Small intestine (tissue), 7 donors: Measurements from ENCODE around the gene VSIG10. TPM values are rescaled to one million over a fixed set of nuclear protein-coding genes. Genes with fewer than 3 reads are reported as not detected.
"Not testable (repeated sequence)": the region's sequence is repeated elsewhere in the genome, so short reads cannot be mapped to it uniquely, and the experiment has no call there.

Source experiments
- DNase-seq, 2 donors: peaks; one replicate each; pipeline versions ENCODE4 v3.0.0 to v3.0.0-alpha.2; 2013
- FAIRE-seq: peaks from 2 replicates; lab custom pipeline; 2012; peaks lifted over from hg19 to GRCh38; lab: Jason Lieb, UNC
- H3K27ac ChIP-seq, 3 donors: one replicate each; pipeline ENCODE4 v1.5.1; 2013; ENCODE audit warnings: low read length in 2 of 3, mild to moderate bottlenecking in 2 of 3, control low read depth in 1 of 3, inconsistent platforms in 1 of 3, low read depth in 1 of 3, moderate library complexity in 1 of 3
- H3K27me3 ChIP-seq, 3 donors: one replicate each; pipeline ENCODE4 v1.6.1; 2013; ENCODE audit warnings: low read length in 3 of 3, inconsistent platforms in 1 of 3; ENCODE audit not compliant: control insufficient read depth in 3 of 3, insufficient read depth in 3 of 3
- H3K36me3 ChIP-seq, 3 donors: one replicate each; pipeline ENCODE4 v1.6.1; 2013; ENCODE audit warnings: low read length in 3 of 3, inconsistent platforms in 1 of 3, low read depth in 1 of 3, mild to moderate bottlenecking in 1 of 3, moderate library complexity in 1 of 3; ENCODE audit not compliant: control insufficient read depth in 3 of 3, insufficient read depth in 2 of 3
- H3K4me1 ChIP-seq, 3 donors: one replicate each; pipeline ENCODE4 v1.6.1; 2013; ENCODE audit warnings: low read length in 2 of 3, inconsistent platforms in 1 of 3, low read depth in 1 of 3, mild to moderate bottlenecking in 1 of 3, moderate library complexity in 1 of 3; ENCODE audit not compliant: control insufficient read depth in 3 of 3, insufficient read depth in 2 of 3
- H3K4me3 ChIP-seq, 3 donors: one replicate each; pipeline ENCODE4 v1.5.1; 2013; ENCODE audit warnings: low read length in 3 of 3, control low read depth in 1 of 3, inconsistent platforms in 1 of 3, low read depth in 1 of 3, mild to moderate bottlenecking in 1 of 3, moderate library complexity in 1 of 3
- H3K9me3 ChIP-seq, 2 donors: one replicate each; pipeline ENCODE4 v1.6.1; 2013; ENCODE audit warnings: low read depth in 1 of 2, low read length in 1 of 2; ENCODE audit not compliant: control insufficient read depth in 2 of 2, insufficient read depth in 1 of 2
- WGBS, 3 donors: extraction: QIAGEN DNeasy Blood & Tissue Kit; methylation state at CpG; one replicate each; pipeline ENCODE4 v1.1.7; 2013; 5-methylcytosine and 5-hydroxymethylcytosine counted together
- polyA plus RNA-seq, 4 donors: library from polyadenylated mRNA; stranded (reverse) in 3 of 4; unstranded in 1 of 4; fragments of 200-250 nt in 3 of 4; fragments of 120-200 nt in 1 of 4; gene quantifications; one replicate each; pipeline versions ENCODE4 v1.2.1 to v1.2.3, GENCODE V29; 2013
- donor health status: healthy with polysubstance abuse.
- donor health status: control.
- donor health status: control.
- donor health status: Bipolar disorder and iron deficiency.
- donor health status: healthy.

Gene VSIG10
- polyA plus RNA-seq, 4 donors: 30.6 to 89.7 (median 39.2) TPM

DNA sequence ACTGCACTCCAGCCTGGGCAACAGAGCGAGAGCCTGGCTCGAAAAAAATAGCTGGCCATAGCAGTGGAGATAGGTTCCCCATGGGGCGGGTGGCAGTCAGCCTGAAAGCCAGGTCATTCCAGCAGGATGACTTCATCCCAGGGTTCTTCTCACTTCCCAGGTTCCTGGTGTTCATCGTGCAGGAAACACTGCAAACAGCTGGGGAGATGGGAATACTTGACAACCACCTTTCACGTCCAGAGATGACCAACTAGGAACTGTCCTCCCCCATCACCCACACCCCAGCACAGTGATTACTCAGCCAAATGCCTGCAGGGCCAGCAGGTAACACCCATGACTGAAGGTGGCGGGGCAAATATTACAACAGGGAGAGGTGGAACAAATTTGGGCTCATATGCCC, 1.7 kb downstream of the VSIG10 start:
- peak; percentile 7 to 60 for DNase-seq
- Histone ChIP-seq H3K4me1 (peaks cover 0 to 17% (median 3%) of the 10 kb centered on the region in 3 donors), H3K27ac (no peak overlapping the region), H3K36me3 (peaks cover 0 to 2% (median 0%) of the 10 kb centered on the region in 3 donors), H3K4me3 (peak overlapping the region in 1 of 3 donors; percentile 64), H3K27me3 (no peaks in the 10 kb centered on the region), H3K9me3 (no peaks in the 10 kb centered on the region)
- no peak for FAIRE-seq
- 34 to 71% (median 55%) methylated on average over 6 of the region's 6 CpGs for WGBS, 3 donors

DNA sequence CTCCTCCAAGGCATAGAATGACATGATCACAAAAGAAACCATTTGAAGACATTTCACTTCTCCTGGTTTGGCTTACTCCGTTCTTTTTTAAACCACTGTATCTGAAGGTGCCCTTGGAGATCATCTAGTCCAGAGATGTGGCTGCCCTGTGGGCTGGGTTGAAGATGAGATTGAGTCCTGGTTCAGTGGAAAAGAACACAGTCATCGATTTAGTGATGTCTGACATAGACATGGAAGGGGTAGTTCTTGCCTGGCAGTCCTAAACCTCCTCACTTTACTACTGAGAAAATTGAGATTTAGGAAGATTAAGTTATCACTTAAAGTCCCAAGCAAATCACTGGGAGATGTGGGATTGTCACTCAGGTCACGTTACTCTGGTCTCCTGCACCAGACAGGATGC, 2.8 kb downstream of the VSIG10 start:
- 84 to 92% (median 90%) methylated on average over 3 of the region's 3 CpGs for WGBS, 3 donors
- Histone ChIP-seq H3K4me3 (no peak overlapping the region), H3K9me3 (no peaks in the 10 kb centered on the region), H3K27ac (no peak overlapping the region), H3K4me1 (peaks cover 0 to 17% (median 3%) of the 10 kb centered on the region in 3 donors), H3K36me3 (peaks cover 0 to 2% (median 0%) of the 10 kb centered on the region in 3 donors), H3K27me3 (no peaks in the 10 kb centered on the region)
- FAIRE-seq (no peak), DNase-seq (no peak)

DNA sequence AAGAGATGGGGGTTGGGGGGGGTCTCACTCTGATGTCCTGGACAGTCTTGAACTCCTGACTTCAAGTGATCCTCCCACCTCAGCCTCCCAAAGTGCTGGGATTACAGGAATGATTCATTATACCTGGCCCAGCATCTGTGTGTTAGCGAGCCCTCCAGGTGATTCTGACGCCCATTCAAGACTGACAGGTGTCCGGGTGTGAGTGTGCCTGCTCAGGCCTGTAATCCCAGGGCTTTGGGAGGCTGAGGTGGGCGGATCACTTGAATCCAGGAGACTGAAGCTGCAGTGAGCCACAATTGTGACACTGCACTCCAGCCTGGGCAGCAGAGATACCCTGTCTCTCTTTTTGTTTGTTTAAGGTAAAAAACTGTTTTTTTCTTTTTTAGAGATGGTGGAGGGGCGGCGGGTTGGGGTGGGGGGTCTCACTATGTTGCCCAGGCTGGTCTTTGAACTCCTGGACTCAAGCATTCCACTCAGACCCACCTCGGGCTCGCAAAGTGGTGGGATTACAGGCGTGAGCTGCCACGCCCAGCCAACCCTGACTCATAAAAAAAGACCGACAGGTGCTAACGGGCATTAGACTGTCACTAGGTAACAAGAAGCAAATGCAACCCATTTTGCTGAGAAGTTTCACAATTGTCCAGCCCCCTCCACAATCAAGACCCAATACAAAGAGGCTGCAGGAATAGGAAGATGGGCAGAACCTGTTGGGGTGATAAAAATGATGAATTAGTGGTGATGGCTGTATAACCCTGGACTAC, 4.7 kb downstream of the VSIG10 start:
- WGBS, 3 donors: 13 to 61% (median 42%) methylated on average over 11 to 12 of the region's 12 CpGs
- DNase-seq (peak; percentile 60 to 61), FAIRE-seq (no peak)
- H3K36me3 ChIP-seq: peaks cover 0 to 8% (median 1%) of the 10 kb centered on the region in 3 donors
- peaks cover 0 to 17% (median 3%) of the 10 kb centered on the region in 3 donors for H3K4me1 ChIP-seq
- H3K9me3 ChIP-seq: no peaks in the 10 kb centered on the region
- H3K27me3 ChIP-seq: no peaks in the 10 kb centered on the region
- peak overlapping the region in 2 of 3 donors; percentile 21 to 59 for H3K27ac ChIP-seq
- H3K4me3 ChIP-seq: no peak overlapping the region

DNA sequence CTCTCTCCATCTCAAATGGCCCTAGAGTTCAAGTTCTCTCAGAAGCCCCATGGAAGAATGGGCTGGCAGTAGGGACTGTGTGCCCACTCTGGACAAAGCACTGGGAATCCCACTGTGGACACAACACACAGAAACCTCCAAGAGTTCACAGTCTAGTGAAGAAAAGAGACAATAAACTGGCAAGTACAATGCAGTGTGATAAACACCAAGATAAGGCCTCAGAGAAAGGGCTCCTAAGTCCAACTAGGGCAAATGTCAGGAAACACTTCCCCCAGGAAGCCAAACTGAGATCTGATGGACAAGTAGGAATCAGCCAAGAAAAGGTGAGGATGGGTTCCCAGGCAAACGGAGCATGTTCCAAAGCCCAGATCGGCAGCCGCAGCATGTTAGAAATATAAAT, 5.4 kb downstream of the VSIG10 start:
- Histone ChIP-seq H3K9me3 (no peaks in the 10 kb centered on the region), H3K4me3 (no peak overlapping the region), H3K27me3 (no peaks in the 10 kb centered on the region), H3K36me3 (peaks cover 0 to 8% (median 3%) of the 10 kb centered on the region in 3 donors), H3K27ac (no peak overlapping the region), H3K4me1 (peaks cover 0 to 17% (median 3%) of the 10 kb centered on the region in 3 donors)
- WGBS, 3 donors: 24 to 62% (median 53%) methylated on average over 3 of the region's 3 CpGs
- FAIRE-seq: no peak
- DNase-seq: peak; percentile 56 to 82

DNA sequence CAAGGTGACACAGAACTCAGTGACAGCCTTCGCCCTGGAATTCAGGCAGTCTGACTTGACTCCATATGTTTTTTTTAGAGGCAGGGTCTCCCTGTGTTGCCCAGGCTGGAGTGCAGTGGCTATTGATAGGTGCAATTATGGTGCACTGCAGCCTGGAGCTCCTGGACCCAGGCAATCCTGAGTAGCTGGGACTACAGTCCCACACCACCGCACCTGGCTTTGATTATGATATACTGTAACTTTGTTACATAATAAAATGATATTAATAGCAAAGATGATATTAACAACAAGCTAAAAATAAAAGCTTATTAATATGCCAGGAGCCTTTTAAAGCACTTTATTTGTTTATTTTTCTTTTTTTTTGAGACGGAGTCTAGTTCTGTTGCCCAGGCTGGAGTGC, 9.8 kb downstream of the VSIG10 start:
- Histone ChIP-seq H3K27ac (no peak overlapping the region), H3K36me3 (peaks cover 0 to 12% (median 5%) of the 10 kb centered on the region in 3 donors), H3K27me3 (no peaks in the 10 kb centered on the region), H3K4me1 (peaks cover 0 to 14% (median 4%) of the 10 kb centered on the region in 3 donors), H3K4me3 (no peak overlapping the region), H3K9me3 (no peaks in the 10 kb centered on the region)
- WGBS, 3 donors: 86 to 94% (median 94%) methylated on average over 3 of the region's 3 CpGs
- no peak for FAIRE-seq
- DNase-seq: no peak

DNA sequence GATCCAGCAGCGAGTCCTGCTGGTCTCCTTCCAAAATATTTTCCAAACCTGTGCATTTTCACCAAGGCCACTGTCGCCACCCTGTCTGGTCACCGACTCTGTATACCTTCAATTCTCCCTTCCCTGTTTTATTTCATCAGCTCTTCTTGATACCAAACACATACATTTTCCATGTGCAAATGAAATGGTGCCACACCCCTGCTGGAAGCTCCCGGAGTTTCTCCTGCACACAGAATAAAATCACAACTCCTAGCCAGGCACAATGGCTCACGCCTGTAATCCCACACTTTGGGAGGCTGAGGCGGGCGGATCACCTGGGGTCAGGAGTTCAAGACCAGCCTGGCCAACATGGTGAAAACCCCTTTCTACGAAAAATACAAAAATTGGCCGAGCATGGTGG, 14.0 kb downstream of the VSIG10 start:
- Histone ChIP-seq H3K4me1 (peaks cover 0 to 16% (median 1%) of the 10 kb centered on the region in 3 donors), H3K27ac (peak overlapping the region in 1 of 3 donors; percentile 7), H3K27me3 (no peaks in the 10 kb centered on the region), H3K36me3 (peaks cover 0 to 6% (median 5%) of the 10 kb centered on the region in 3 donors), H3K4me3 (no peak overlapping the region), H3K9me3 (no peaks in the 10 kb centered on the region)
- 61 to 81% (median 71%) methylated on average over 9 of the region's 9 CpGs for WGBS, 3 donors
- DNase-seq: peak in 1 of 2 donors; percentile 28
- no peak for FAIRE-seq

DNA sequence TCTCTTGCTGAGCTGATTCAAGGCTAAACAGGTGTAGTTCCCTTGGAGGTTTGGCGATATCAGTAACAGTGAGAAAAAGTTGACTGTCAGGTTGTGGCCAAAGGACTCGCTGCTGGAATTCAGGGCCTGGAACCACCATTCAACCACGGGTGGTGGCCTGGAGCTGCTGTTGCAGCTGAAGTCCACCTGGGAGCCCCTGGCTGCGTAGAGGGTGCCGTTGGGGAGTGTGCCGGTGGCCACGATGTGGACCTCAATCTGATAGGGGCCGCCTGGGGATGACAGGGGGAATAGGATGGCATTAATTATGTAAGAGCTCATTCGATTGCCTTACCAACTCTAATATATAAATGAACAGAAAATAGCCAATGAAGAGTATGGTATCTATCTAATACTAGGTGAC, 21.6 kb downstream of the VSIG10 start:
- Histone ChIP-seq H3K27me3 (no peaks in the 10 kb centered on the region), H3K27ac (no peak overlapping the region), H3K4me1 (no peaks in the 10 kb centered on the region), H3K4me3 (no peak overlapping the region), H3K9me3 (no peaks in the 10 kb centered on the region), H3K36me3 (peaks cover 6 to 26% (median 17%) of the 10 kb centered on the region in 3 donors)
- 88 to 92% (median 88%) methylated on average over 9 of the region's 9 CpGs for WGBS, 3 donors
- FAIRE-seq (no peak), DNase-seq (no peak)

DNA sequence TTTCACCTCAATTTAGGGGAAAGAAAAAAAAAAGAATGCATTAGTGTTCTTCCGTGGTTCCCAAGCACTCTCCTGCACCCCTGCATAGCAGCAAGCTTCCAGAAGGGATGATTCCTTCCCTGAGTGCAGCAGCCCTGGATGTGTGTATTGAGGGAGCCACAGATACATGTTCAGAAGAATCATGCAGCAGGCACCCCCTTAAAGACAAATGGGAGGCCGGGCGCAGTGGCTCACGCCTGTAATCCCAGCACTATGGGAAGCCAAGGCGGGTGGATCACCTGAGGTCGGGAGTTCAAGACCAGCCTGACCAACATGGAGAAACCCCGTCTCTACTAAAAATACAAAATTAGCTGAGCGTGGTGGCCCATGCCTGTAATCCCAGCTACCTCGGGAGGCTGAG, 22.3 kb downstream of the VSIG10 start:
- H3K36me3 ChIP-seq: peaks cover 6 to 29% (median 20%) of the 10 kb centered on the region in 3 donors
- not testable (repeated sequence) for H3K27ac ChIP-seq, H3K27me3 ChIP-seq, H3K4me3 ChIP-seq, H3K4me1 ChIP-seq, FAIRE-seq, H3K9me3 ChIP-seq, DNase-seq
- 90 to 97% (median 94%) methylated on average over 9 of the region's 9 CpGs for WGBS, 3 donors
